ENCODE results near the gene HMGB1. TPM values are rescaled to one million over a fixed set of nuclear protein-coding genes. Genes with fewer than 3 reads are reported as not detected.

The HMGB1 gene
- total and polyA plus RNA-seq, 2 of the 4 experiments (the other 2 are of a cell fraction) = 185 to 276 TPM

DNA sequence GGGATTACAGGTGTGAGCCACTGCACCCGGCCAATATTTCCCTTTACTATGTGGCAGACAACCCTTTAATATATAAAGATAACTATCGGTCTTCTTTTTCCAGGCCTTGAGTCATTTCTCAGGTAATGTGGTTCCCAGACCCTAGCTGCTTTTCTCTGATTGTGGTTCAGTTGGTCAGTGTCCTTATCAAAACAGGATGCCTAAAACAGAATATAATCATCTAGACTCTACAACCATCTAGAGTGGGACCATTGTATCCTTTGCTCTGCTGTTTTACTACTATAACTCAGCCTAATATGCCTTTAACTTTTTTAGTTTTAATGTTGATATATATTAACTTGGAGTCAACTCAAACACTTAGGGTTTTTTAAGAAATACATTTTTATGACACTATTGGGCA lies 30.0 kb upstream of the HMGB1 start:
- no TSS peak for BruUV-seq (replicated peaks)
- Histone ChIP-seq H3K23ac (ENCODE audit: low read depth, low read length) (no peak overlapping the region), H3K9me1 (ENCODE audit: insufficient read depth, low read length) (no peaks in the 10 kb centered on the region; the same call in 1 of the 2 replicates), H3K27ac (ENCODE audit: insufficient read depth, low read length) (no peak overlapping the region), H3K14ac (replicated peaks; ENCODE audit: low read depth, low read length) (no peak overlapping the region), H2BK15ac (ENCODE audit: low read depth, low read length) (no peak overlapping the region), H3K27me3 (ENCODE audit: control insufficient read depth, insufficient read depth, low read length) (no peaks in the 10 kb centered on the region; the same call in 1 of the 2 replicates), H2BK120ac (ENCODE audit: low read depth, low read length) (no peak overlapping the region), H2AFZ (replicated peaks; ENCODE audit: low read length, poor library complexity) (no peak overlapping the region), H3K9ac (ENCODE audit: low read depth, low read length) (no peak overlapping the region), H4K8ac (ENCODE audit: low read depth in 2 of 2, low read length in 2 of 2) (no peak overlapping the region), H2AK5ac (ENCODE audit: low read depth, low read length) (no peak overlapping the region), H2BK20ac (ENCODE audit: low read depth, low read length) (no peak overlapping the region), H2AK9ac (replicated peaks; ENCODE audit: low read depth, low read length, poor library complexity) (no peak overlapping the region), H3K4me3 (ENCODE audit: insufficient read depth, low read depth, low read length) (no peak overlapping the region), H3K4me2 (ENCODE audit: low read depth, low read length) (no peak overlapping the region), H3K36me3 (ENCODE audit: control insufficient read depth, insufficient read depth, low read length) (no peaks in the 10 kb centered on the region), H3K79me1 (ENCODE audit: low read depth in 1 of 2, low read length in 2 of 2) (no peaks in the 10 kb centered on the region), H4K5ac (ENCODE audit: low read depth, low read length) (no peak overlapping the region), H4K91ac (ENCODE audit: insufficient read depth, low read depth, low read length) (no peak overlapping the region), H3K56ac (ENCODE audit: extremely low read depth, insufficient read depth, low read length) (no peak overlapping the region), H3K4ac (ENCODE audit: low read depth, low read length) (no peak overlapping the region), H4K20me1 (ENCODE audit: insufficient read depth, low read length) (no peaks in the 10 kb centered on the region), H3K4me1 (ENCODE audit: control insufficient read depth, insufficient read depth, low read length) (no peaks in the 10 kb centered on the region), H3K9me3 (ENCODE audit: control insufficient read depth, insufficient read depth, low read length) (no peaks in the 10 kb centered on the region), H3K18ac (ENCODE audit: low read depth, low read length) (no peak overlapping the region), H2BK5ac (ENCODE audit: low read depth, low read length, poor library complexity, severe bottlenecking) (no peak overlapping the region)
- WGBS, 2 experiments (ENCODE audit: extremely low coverage in 2 of 2, insufficient read length in 1 of 2) = no CpG with 5 or more reads among the region's 2 CpGs
- ChIA-PET CTCF (no interaction called here), POLR2A (ENCODE audit: unreplicated experiment) (no interaction called here)
- TF ChIP-seq RAD21 (IDR thresholded peaks at IDR 0.05; ENCODE audit: low read length) = no peak
- TF ChIP-seq, protein P1, sequence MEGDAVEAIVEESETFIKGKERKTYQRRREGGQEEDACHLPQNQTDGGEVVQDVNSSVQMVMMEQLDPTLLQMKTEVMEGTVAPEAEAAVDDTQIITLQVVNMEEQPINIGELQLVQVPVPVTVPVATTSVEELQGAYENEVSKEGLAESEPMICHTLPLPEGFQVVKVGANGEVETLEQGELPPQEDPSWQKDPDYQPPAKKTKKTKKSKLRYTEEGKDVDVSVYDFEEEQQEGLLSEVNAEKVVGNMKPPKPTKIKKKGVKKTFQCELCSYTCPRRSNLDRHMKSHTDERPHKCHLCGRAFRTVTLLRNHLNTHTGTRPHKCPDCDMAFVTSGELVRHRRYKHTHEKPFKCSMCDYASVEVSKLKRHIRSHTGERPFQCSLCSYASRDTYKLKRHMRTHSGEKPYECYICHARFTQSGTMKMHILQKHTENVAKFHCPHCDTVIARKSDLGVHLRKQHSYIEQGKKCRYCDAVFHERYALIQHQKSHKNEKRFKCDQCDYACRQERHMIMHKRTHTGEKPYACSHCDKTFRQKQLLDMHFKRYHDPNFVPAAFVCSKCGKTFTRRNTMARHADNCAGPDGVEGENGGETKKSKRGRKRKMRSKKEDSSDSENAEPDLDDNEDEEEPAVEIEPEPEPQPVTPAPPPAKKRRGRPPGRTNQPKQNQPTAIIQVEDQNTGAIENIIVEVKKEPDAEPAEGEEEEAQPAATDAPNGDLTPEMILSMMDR (conservative IDR thresholded peaks at IDR 0.05; ENCODE audit: low read depth, low read length) = no peak
- TF ChIP-seq, protein P2, sequence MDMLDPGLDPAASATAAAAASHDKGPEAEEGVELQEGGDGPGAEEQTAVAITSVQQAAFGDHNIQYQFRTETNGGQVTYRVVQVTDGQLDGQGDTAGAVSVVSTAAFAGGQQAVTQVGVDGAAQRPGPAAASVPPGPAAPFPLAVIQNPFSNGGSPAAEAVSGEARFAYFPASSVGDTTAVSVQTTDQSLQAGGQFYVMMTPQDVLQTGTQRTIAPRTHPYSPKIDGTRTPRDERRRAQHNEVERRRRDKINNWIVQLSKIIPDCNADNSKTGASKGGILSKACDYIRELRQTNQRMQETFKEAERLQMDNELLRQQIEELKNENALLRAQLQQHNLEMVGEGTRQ (IDR thresholded peaks at IDR 0.05; ENCODE audit: low read depth, low read length) = no peak
- TF ChIP-seq RFX5 (IDR thresholded peaks at IDR 0.05; ENCODE audit: low read depth, low read length) = no peak
- TF ChIP-seq RCOR1 (IDR thresholded peaks at IDR 0.05; ENCODE audit: insufficient replicate concordance, low read length) = no peak
- TF ChIP-seq CEBPB (IDR thresholded peaks at IDR 0.05; ENCODE audit: low read depth, low read length) = no peak
- TF ChIP-seq CHD1 (IDR thresholded peaks at IDR 0.05; ENCODE audit: low read depth, low read length) = no peak
- TF ChIP-seq FOS (IDR thresholded peaks at IDR 0.05; ENCODE audit: low read depth, low read length) = no peak
- no peak for TF ChIP-seq MAFK (IDR thresholded peaks at IDR 0.05; ENCODE audit: low read depth, low read length)
- no peak for TF ChIP-seq SMC3 (IDR thresholded peaks at IDR 0.05; ENCODE audit: low read depth, low read length)
- TF ChIP-seq NFE2L2 (IDR thresholded peaks at IDR 0.05; ENCODE audit: low read depth, low read length) = no peak
- no peak for TF ChIP-seq MAZ (IDR thresholded peaks at IDR 0.05; ENCODE audit: borderline replicate concordance, low read depth, low read length)
- TF ChIP-seq BHLHE40 (IDR thresholded peaks at IDR 0.05; ENCODE audit: low read depth, low read length) = no peak
- no peak for TF ChIP-seq POLR2A (IDR thresholded peaks at IDR 0.05; ENCODE audit: low read depth, low read length)
- TF ChIP-seq, protein P3, sequence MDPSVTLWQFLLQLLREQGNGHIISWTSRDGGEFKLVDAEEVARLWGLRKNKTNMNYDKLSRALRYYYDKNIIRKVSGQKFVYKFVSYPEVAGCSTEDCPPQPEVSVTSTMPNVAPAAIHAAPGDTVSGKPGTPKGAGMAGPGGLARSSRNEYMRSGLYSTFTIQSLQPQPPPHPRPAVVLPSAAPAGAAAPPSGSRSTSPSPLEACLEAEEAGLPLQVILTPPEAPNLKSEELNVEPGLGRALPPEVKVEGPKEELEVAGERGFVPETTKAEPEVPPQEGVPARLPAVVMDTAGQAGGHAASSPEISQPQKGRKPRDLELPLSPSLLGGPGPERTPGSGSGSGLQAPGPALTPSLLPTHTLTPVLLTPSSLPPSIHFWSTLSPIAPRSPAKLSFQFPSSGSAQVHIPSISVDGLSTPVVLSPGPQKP (IDR thresholded peaks at IDR 0.05; ENCODE audit: borderline replicate concordance, low read depth, low read length) = no peak
- no peak for TF ChIP-seq MXI1 (IDR thresholded peaks at IDR 0.05; ENCODE audit: borderline replicate concordance, low read depth, low read length)
- in situ Hi-C loops (cut with MboI; ENCODE audit: low sequenced_read_pairs) (no loop called here), intact Hi-C loops (cut with micrococcal nuclease) (no loop called here), dilution Hi-C loops (cut with HindIII; ENCODE audit: low sequenced_read_pairs, unreplicated experiment) (no loop called here)
- DNase-seq = no peak
- no peak for ATAC-seq (ENCODE audit: low read depth)
